ENCODE data around the gene SIL1. TPM values are rescaled to one million over a fixed set of nuclear protein-coding genes. Genes with fewer than 3 reads are reported as not detected.

The SIL1 gene
- total RNA-seq, 1 donor from 2014 or later = 16.1 TPM

DNA sequence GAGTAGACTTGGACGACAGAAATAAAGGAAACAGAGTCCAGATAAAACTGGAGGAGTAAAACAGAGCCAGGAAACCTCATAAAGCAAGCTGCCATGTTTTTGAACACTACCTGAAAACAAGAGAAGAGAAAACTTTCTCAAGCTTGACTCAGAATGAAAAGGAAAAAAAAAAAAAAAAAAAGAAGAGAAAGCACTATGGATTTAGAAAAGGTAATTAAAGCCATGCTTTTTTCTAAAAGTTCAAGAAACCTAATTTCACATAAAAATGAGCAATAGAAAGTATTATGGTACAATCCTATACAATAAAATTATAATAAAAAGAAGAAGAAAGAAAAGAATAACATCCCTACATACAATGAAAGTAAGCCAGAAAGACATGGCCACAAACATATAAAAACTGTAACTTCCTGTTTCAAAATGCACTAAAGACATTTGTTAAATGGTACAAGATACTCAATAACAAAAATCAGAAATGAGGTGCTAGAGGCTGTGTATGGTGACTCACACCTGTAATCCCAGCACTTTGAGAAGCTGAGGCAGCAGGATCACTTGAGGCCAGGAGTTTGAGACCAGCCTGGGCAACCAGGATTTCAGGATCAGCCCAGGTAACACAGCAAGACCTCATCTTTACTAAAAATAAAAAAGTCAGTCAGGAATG, 129.5 kb downstream of the SIL1 start:
- Mint-ChIP-seq H3K9me3 (no peaks in the 10 kb centered on the region), H3K27ac (no peak overlapping the region), H3K4me3 (no peak overlapping the region), H3K4me1 (peaks cover 11% of the 10 kb centered on the region), H3K27me3 (no peaks in the 10 kb centered on the region), H3K36me3 (ENCODE audit: low read depth) (no peaks in the 10 kb centered on the region)
- ChIA-PET POLR2A (interaction anchor here (0.7 kb wide), 2 partner anchors 88 to 621 kb away, joined by 3 read pairs; no protein-coding TSS in a partner anchor), CTCF (no interaction called here)
- DNase-seq (no peak), ATAC-seq (ENCODE audit: low read depth) (no peak)
- intact Hi-C loops (cut with micrococcal nuclease) = no loop called here
- TF ChIP-seq, protein P1, sequence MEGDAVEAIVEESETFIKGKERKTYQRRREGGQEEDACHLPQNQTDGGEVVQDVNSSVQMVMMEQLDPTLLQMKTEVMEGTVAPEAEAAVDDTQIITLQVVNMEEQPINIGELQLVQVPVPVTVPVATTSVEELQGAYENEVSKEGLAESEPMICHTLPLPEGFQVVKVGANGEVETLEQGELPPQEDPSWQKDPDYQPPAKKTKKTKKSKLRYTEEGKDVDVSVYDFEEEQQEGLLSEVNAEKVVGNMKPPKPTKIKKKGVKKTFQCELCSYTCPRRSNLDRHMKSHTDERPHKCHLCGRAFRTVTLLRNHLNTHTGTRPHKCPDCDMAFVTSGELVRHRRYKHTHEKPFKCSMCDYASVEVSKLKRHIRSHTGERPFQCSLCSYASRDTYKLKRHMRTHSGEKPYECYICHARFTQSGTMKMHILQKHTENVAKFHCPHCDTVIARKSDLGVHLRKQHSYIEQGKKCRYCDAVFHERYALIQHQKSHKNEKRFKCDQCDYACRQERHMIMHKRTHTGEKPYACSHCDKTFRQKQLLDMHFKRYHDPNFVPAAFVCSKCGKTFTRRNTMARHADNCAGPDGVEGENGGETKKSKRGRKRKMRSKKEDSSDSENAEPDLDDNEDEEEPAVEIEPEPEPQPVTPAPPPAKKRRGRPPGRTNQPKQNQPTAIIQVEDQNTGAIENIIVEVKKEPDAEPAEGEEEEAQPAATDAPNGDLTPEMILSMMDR (IDR thresholded peaks at IDR 0.05) = no peak

GRCh38 chr5:139068060-139068459, 130.1 kb downstream of the SIL1 start:
- no peaks in the 10 kb centered on the region for H3K36me3 Mint-ChIP-seq (ENCODE audit: low read depth)
- H3K27me3 Mint-ChIP-seq = no peaks in the 10 kb centered on the region
- peaks cover 11% of the 10 kb centered on the region for H3K4me1 Mint-ChIP-seq
- DNase-seq = no peak
- no peak for ATAC-seq (ENCODE audit: low read depth)
- H3K9me3 Mint-ChIP-seq = no peaks in the 10 kb centered on the region
- no peak overlapping the region for H3K4me3 Mint-ChIP-seq
- CTCF ChIA-PET = no interaction called here
- TF ChIP-seq, protein P1 (IDR thresholded peaks at IDR 0.05) = no peak
- intact Hi-C loops (cut with micrococcal nuclease) = no loop called here
- POLR2A ChIA-PET = interaction anchor here (0.7 kb wide), 2 partner anchors 88 to 622 kb away, joined by 3 read pairs; no protein-coding TSS in a partner anchor
- H3K27ac Mint-ChIP-seq = no peak overlapping the region

GRCh38 chr5:139065306-139065705, 132.9 kb downstream of the SIL1 start:
- no peak overlapping the region for H3K4me3 Mint-ChIP-seq
- ChIA-PET POLR2A (no interaction called here), CTCF (no interaction called here)
- H3K27me3 Mint-ChIP-seq = no peaks in the 10 kb centered on the region
- no peaks in the 10 kb centered on the region for H3K9me3 Mint-ChIP-seq
- H3K27ac Mint-ChIP-seq = no peak overlapping the region
- H3K36me3 Mint-ChIP-seq (ENCODE audit: low read depth) = no peaks in the 10 kb centered on the region
- H3K4me1 Mint-ChIP-seq = peaks cover 11% of the 10 kb centered on the region
- intact Hi-C loops (cut with micrococcal nuclease) = no loop called here
- ATAC-seq (ENCODE audit: low read depth) = no peak
- no peak for DNase-seq
- TF ChIP-seq, protein P1 (IDR thresholded peaks at IDR 0.05) = no peak

GRCh38 chr5:139064613-139065012, 133.6 kb downstream of the SIL1 start:
- Mint-ChIP-seq H3K27ac (no peak overlapping the region), H3K27me3 (no peaks in the 10 kb centered on the region), H3K36me3 (ENCODE audit: low read depth) (no peaks in the 10 kb centered on the region), H3K4me3 (no peak overlapping the region), H3K9me3 (no peaks in the 10 kb centered on the region), H3K4me1 (peaks cover 11% of the 10 kb centered on the region)
- ATAC-seq (ENCODE audit: low read depth) = no peak
- no peak for DNase-seq
- CTCF ChIA-PET = no interaction called here
- POLR2A ChIA-PET = no interaction called here
- intact Hi-C loops (cut with micrococcal nuclease) = no loop called here
- TF ChIP-seq, protein P1 (IDR thresholded peaks at IDR 0.05) = no peak

GRCh38 chr5:139063664-139064054, 134.5 kb downstream of the SIL1 start:
- no peak for DNase-seq
- intact Hi-C loops (cut with micrococcal nuclease) = no loop called here
- CTCF ChIA-PET = no interaction called here
- H3K27ac Mint-ChIP-seq = no peak overlapping the region
- H3K9me3 Mint-ChIP-seq = no peaks in the 10 kb centered on the region
- POLR2A ChIA-PET = interaction anchor here (0.6 kb wide), 1 partner anchor 317 kb away, joined by 3 read pairs; no protein-coding TSS in a partner anchor
- no peak overlapping the region for H3K4me3 Mint-ChIP-seq
- TF ChIP-seq, protein P1 (IDR thresholded peaks at IDR 0.05) = no peak
- ATAC-seq (ENCODE audit: low read depth) = no peak
- peaks cover under 1% of the 10 kb centered on the region for H3K36me3 Mint-ChIP-seq (ENCODE audit: low read depth)
- peaks cover 8% of the 10 kb centered on the region for H3K4me1 Mint-ChIP-seq
- H3K27me3 Mint-ChIP-seq = no peaks in the 10 kb centered on the region
